Measurements from ENCODE around the gene GZMM. TPM values are rescaled to one million over a fixed set of nuclear protein-coding genes. Genes with fewer than 3 reads are reported as not detected.
A peak's percentile ranks its signal among the peaks of the same experiment; 100 is the strongest.

The GZMM gene
- total and polyA plus RNA-seq, 2 of the 13 experiments (the other 11 are each of a cell fraction or from before 2014, with no cell fraction given) = 0.07 TPM; not detected in 1

GRCh38 chr19:575527-576506, 32.0 kb downstream of the GZMM start (continued):
- TF ChIP-seq KMT2A (CRISPR knock-in tag; IDR thresholded peaks at IDR 0.05) (no peak), NFAT5 (CRISPR knock-in tag; IDR thresholded peaks at IDR 0.05) (no peak), NR0B2 (CRISPR knock-in tag; IDR thresholded peaks at IDR 0.05) (no peak), TCF12 (IDR thresholded peaks at IDR 0.05) (no peak), TCF12 (CRISPR knock-in tag; IDR thresholded peaks at IDR 0.05) (no peak), ZNF431 (CRISPR knock-in tag; IDR thresholded peaks at IDR 0.05; ENCODE audit: borderline replicate concordance, low read depth) (no peak), SAP130 (CRISPR knock-in tag; IDR thresholded peaks at IDR 0.05; ENCODE audit: low read depth) (no peak), SMAD3 (CRISPR knock-in tag; IDR thresholded peaks at IDR 0.05) (no peak), ATF3 (CRISPR knock-in tag; IDR thresholded peaks at IDR 0.05) (no peak), ZBTB21 (CRISPR knock-in tag; IDR thresholded peaks at IDR 0.05) (no peak), LRRFIP1 (CRISPR knock-in tag; conservative IDR thresholded peaks at IDR 0.05) (no peak), HDAC6 (IDR thresholded peaks at IDR 0.05; ENCODE audit: low read depth, low read length) (no peak), FIP1L1 (IDR thresholded peaks at IDR 0.05; ENCODE audit: borderline replicate concordance, insufficient read depth, low read depth, low read length) (no peak), MAX (IDR thresholded peaks at IDR 0.05) (no peak), ZNF430 (CRISPR knock-in tag; IDR thresholded peaks at IDR 0.05) (no peak), ZNF652 (CRISPR knock-in tag; IDR thresholded peaks at IDR 0.05; ENCODE audit: borderline replicate concordance, low read depth) (no peak), ZNF263 (CRISPR knock-in tag; IDR thresholded peaks at IDR 0.05) (peak; percentile 20; the same call in 1 of the 2 replicates), U2AF2 (IDR thresholded peaks at IDR 0.05; ENCODE audit: low read depth, low read length) (no peak), ZNF256 (CRISPR knock-in tag; conservative IDR thresholded peaks at IDR 0.05) (no peak), SMAD9 (CRISPR knock-in tag; IDR thresholded peaks at IDR 0.05) (no peak), HNRNPUL1 (IDR thresholded peaks at IDR 0.05; ENCODE audit: low read depth, low read length) (no peak), SIN3A (IDR thresholded peaks at IDR 0.05; ENCODE audit: borderline replicate concordance, low read depth, low read length) (peak; percentile 8; the same call in 1 of the 2 replicates)

All from HepG2 (cell line).